GM18519 (cell line): Measurements from ENCODE around the gene EIF4B.
"Not testable (repeated sequence)": the region's sequence is repeated elsewhere in the genome, so short reads cannot be mapped to it uniquely, and the experiment has no call there.

Experiments
- ATAC-seq: cut with Tn5 transposase; IDR thresholded peaks from one replicate; pipeline ENCODE4 v1.9.1; 2021; ENCODE audit warnings: mild to moderate bottlenecking, moderate library complexity; ENCODE audit not compliant: unreplicated experiment, low FRiP score

Gene EIF4B, protein sequence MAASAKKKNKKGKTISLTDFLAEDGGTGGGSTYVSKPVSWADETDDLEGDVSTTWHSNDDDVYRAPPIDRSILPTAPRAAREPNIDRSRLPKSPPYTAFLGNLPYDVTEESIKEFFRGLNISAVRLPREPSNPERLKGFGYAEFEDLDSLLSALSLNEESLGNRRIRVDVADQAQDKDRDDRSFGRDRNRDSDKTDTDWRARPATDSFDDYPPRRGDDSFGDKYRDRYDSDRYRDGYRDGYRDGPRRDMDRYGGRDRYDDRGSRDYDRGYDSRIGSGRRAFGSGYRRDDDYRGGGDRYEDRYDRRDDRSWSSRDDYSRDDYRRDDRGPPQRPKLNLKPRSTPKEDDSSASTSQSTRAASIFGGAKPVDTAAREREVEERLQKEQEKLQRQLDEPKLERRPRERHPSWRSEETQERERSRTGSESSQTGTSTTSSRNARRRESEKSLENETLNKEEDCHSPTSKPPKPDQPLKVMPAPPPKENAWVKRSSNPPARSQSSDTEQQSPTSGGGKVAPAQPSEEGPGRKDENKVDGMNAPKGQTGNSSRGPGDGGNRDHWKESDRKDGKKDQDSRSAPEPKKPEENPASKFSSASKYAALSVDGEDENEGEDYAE

DNA sequence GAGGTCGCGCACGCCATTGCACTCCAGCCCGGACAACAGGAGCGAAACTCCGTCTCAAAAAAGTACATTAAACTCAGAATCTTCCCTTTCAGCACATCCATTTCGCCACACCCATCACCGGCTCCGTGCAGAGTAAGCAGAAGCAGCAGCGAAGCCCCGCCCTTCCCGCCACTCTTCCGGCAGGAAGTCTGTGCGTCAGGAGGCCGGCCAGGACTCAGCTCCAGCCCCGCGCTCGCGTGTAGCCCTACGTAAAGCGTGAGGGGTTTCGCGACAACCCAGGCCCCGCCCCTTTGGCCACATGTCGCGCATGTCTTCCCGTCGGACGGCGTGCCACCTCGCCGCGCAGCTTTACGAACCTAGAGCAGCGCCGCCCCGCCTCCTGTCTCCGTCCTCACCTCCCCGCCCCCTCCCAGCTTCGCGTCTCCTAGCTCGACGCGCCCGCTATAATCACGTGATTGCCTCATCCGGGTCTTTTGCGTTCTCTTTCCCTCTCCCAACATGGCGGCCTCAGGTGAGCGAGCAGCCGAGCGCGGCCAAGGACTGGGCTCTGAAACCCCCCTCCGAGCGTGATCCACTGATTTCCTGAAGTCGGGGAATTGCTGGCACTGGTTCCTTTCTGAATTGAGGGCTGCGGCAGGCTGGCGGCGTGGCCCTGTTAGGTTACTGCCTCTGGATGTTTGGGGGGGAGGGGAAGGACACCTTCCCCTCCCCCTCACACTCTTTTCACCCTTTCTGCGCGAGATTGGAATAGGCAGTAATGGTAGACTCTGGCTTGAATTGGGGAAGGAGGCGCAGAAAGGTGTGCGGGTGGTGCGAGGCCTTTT is at the start of gene EIF4B:
TSS of gene EIF4B (plus strand) at position 471 of the 824 bp plus-strand sequence. CDS start at position 499, 28 bp downstream.
- ATAC-seq: peak; percentile 78

DNA sequence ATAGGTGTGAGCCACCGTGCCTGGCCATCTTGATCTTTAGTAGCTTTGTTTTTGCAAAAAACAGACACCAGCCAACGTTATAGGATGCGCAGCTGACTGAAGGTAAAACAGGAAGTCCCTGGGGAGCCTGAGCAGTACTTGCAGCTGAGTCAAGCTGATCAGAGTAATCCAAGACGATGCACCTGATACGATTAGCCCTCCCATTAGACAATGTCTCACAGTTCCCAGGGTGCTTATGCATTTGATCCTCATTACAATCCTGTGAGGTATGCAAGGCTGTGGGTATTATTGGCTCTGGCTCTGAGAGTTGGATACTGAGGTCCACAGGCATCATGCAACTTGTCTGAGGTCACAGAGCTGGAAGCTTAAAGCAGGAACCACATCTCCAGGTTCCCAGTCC is 49.3 kb upstream of the EIF4B start:
- no peak for ATAC-seq

DNA sequence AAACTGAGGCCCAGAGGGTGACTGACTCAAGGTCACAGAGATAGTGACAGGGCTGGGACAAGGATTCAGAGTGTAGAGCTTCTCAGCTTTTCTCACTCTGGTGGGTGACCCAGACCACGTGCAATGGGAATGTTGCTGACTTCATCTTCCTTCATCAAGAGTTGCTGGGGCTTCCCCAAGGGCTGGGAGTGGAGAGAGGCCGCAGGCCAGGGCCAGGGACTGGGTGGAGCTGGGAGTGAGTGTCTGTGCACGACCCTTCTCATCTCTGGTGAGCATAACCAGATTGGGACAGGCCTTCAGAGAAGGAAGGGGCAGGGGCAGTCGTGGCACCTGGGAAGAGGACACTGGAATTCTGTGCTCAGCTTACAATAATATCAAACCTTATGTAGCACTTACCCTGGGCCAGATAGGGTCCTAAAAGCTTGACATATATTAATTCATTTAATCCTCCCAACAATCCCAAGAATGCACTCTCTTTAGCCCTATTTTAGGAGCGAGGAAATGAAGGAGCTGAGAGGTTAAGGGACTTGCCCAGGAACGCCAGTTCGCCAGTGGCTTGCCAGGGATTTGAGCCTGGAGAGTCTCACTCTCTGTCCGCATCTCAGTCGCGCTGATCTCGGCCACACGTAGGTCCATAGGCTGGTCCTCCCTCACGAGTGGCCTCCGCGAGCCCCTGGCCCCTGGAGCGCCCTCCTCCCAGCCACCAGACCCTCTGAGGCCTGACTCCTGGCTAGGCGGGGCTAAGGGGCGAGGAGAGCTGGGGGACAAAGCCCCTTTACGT is 41.5 kb upstream of the EIF4B start:
- ATAC-seq: no peak

- ATAC-seq: no peak
These were observed 40.9 kb upstream of the EIF4B start for GRCh38 chr12:52965337-52965731.

DNA sequence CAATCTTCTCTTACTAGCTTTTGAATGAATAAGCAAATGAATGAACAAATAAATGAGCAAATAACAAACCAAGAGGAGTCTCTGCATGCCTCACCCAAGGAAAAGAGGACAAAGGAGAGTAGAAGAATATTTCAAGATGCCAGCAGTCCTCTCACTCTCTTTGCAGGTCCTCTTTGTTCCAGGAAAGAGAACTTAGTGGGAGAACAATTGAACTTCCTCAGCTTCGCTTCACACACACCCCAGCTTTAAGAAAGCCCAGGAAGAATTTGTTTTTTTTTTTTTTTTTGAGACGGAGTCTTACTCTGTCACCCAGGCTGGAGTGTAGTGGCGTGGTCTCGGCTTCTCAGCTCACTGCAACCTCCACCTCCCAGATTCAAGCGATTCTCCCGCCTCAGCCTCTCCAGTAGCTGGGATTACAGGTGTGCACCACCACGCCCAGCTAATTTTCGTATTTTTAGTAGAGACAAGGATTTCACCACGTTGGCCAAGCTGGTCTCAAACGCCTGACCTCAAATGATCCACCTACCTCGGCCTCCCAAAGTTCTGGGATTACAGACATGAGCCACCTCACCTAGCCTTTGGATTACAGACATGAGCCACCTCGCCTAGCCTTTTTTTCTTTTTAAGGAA is 37.0 kb upstream of the EIF4B start:
- no peak for ATAC-seq

DNA sequence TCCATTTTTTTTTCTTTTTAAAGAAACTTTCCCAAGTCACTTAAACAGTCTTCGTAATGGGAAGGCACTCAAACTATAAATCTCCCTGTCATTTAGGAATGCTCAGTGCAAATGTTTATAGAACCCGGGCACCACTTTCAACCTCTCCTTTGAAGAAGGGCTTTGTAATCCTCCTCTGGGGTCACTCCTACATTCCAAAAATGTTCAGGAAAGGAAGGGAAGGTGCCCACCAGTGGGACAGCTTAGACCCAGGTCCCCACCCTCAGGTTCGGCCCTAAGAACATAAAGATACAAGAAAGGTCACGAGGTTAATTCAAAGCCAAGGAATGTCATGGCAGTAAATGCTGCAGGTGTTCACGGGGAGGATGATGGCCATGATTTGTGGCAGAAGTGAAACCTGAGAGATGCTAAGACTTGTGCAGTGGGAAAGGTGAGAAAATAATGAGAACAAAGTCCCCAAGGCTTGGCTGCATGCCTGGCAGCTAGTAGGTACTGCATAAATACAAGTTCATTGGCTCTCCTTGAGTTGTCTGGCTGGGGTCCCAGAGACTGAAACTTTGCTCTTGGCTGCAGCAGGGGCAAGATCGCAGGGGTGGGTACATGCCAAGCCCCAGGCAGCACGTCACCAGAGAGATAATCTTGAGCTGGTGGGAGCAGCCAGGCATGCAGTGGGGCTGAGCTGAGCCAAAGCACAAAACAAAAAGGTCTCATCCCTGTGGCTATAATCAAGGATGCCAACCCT is 36.3 kb upstream of the EIF4B start:
- no peak for ATAC-seq

- no peak for ATAC-seq
These were observed 34.5 kb upstream of the EIF4B start for GRCh38 chr12:52971679-52972329.

GRCh38 chr12:52975204-52975603 is 31.1 kb upstream of the EIF4B start:
- ATAC-seq: no peak

DNA sequence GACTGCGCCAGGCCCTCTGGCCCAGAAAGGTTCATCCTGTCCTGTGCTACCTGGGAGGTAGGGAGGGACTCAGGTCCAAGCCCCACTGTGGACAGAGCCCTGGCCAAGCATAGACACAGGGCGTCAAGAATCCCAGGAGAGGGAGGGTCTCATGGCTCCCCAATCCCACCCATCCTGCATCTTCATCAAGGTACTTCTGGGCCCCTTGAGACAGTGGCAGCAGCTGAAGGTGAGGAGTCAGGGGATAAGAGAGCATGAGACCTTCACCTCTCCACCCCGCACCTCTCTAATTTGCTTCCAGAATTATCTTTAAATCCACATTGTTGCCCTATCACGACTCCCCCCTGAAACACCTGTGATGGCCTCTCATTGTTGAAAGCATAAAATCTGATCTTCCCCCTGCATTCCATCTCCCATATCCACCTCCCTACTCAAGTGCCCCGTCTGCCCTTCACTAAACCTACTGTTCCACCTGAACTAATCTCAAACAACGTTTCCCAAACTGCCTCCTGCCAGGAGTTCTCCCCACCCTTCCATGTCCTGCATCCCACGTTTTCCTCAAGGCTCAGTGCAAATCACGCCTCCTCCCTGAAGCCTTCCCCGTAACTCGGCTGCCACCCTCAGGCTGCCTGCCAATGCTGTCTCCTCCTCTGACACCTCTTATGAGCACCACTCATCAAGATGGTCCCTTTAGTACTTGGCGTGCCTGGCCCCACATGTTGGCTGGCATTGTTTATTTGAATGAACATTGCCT is 30.3 kb upstream of the EIF4B start:
- no peak for ATAC-seq

DNA sequence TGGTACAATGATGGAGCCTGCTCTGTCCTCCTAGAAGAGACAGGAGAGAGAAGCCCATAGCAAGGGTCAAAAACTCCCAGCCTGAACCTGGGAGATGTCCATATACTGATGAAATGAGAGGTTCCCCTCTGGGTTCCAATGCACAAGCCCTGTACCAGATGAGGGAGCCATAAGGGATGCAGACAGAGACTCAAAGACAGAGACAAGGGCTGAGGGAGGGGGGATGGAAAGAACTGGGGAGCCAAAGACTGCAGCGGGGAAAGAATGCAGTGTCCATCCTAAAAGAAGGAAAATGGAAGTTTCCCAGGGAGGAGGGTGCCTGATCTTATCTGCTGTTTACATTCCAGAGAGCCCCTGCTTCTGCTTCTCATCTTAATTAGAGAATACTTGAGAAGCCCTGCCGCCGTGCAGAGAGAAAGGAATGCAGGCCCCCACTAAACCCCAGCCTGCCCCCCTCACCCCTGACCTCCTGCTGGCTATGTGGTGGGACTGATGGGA is 29.6 kb upstream of the EIF4B start:
- no peak for ATAC-seq

DNA sequence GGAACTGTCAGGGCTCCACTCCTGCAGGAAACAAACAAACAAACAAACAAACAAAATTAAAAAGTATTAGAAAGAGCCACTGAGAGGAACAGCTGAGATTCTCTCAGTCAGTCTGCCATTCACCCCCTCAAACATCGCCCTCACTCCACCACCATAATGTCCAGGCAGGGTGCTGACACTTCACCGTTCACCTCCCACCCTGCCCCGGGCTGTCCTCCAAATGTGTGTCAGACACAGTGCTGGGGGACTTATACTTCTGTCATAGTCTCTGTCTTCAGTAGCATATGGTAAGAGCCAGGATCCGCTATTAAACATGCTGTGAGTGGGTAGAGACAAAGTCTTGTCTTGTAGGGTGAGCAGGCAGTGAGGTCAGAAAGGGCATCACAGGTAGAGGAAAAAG is 29.1 kb upstream of the EIF4B start:
- no peak for ATAC-seq

GRCh38 chr12:52980096-52980649 is 26.1 kb upstream of the EIF4B start:
- ATAC-seq: no peak

- ATAC-seq: no peak
These were observed 25.4 kb upstream of the EIF4B start for GRCh38 chr12:52980650-52981423.

- ATAC-seq: no peak
These were observed 22.1 kb upstream of the EIF4B start for GRCh38 chr12:52984136-52984535.

- no peak for ATAC-seq
These were observed 17.4 kb upstream of the EIF4B start for GRCh38 chr12:52988898-52989297.

GRCh38 chr12:52990206-52990605 is 16.1 kb upstream of the EIF4B start:
- ATAC-seq: no peak

DNA sequence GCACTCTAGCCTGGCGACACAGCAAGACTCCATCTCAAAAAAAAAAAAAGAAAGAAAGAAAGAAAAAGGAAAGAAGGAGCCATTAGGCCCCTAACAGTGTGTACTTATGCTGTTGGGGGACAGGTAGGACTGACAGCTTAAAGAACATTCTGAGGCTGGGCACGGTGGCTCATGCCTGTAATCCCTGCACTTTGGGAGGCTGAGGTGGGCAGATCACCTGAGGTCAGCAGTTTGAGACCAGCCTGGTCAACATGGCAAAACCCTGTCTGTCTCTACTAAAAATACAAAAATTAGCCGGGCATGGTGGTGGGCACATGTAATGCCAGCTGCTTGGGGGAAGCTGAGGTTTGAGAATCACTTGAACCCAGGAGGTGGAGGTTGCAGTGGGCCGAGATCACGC is 14.0 kb upstream of the EIF4B start:
- ATAC-seq: not testable (repeated sequence)
